Left ventricle myocardium inferior (tissue), 1 donor: ENCODE results near the gene CNOT8. TPM values are rescaled to one million over a fixed set of nuclear protein-coding genes. Genes with fewer than 3 reads are reported as not detected.

Source experiments
- DNase-seq: peaks from one replicate; pipeline ENCODE4 v3.0.0-alpha.2; 2020
- H3K27ac ChIP-seq: fragments of 200-600 bp; replicated peaks from 2 replicates; pipeline ENCODE4 v1.8.0; 2021
- H3K27me3 ChIP-seq: fragments of 200-600 bp; 2 replicates; pipeline ENCODE4 v1.8.0; 2021; ENCODE audit warnings: low read depth
- H3K36me3 ChIP-seq: fragments of 200-600 bp; 2 replicates; pipeline ENCODE4 v1.8.0; 2021
- H3K4me1 ChIP-seq: fragments of 200-600 bp; 2 replicates; pipeline ENCODE4 v1.8.0; 2021
- H3K4me3 ChIP-seq: fragments of 200-600 bp; 2 replicates; pipeline ENCODE4 v1.8.0; 2021; ENCODE audit warnings: mild to moderate bottlenecking, moderate library complexity
- H3K9me3 ChIP-seq: fragments of 200-600 bp; replicated peaks from 2 replicates; pipeline ENCODE4 v1.8.0; 2021
- CTCF ChIP-seq: fragments of 200-600 bp; IDR thresholded peaks from 2 replicates; pipeline ENCODE4 v1.8.0; 2021; ENCODE audit warnings: antibody characterized with exemption, mild to moderate bottlenecking, borderline replicate concordance
- intact Hi-C: fragments of 100-400 bp; cut with micrococcal nuclease; formaldehyde crosslinking; loops from one replicate; pipeline ENCODE4 v1.11.0; 2022
- total RNA-seq: library from RNA; stranded (reverse); fragmentation: NEBNext Ultra II Directional; extraction: Animal tissue kit (Norgen Biotek cat#: 25700); gene quantifications from one replicate; pipeline ENCODE4 v1.2.1, GENCODE V29; 2021
- donor health status: DM: no; HTN: yes; CAD: no; lungs with severe emphysema.

Gene CNOT8
- total RNA-seq, 1 donor from 2014 or later, result 23.3 TPM

- Histone ChIP-seq H3K4me3 (no peak overlapping the region), H3K27ac (peak overlapping the region; percentile 73), H3K4me1 (peaks cover 31% of the 10 kb centered on the region), H3K9me3 (no peaks in the 10 kb centered on the region), H3K36me3 (peaks cover 37% of the 10 kb centered on the region), H3K27me3 (no peaks in the 10 kb centered on the region)
- no peak for DNase-seq
- intact Hi-C loops, result no loop called here
- TF ChIP-seq CTCF, result no peak
Observed at GRCh38 chr5:154836225-154836624, 22.2 kb upstream of the CNOT8 start.

GRCh38 chr5:154837009-154837901, 21.2 kb upstream of the CNOT8 start:
- Histone ChIP-seq H3K27me3 (no peaks in the 10 kb centered on the region), H3K4me3 (no peak overlapping the region), H3K4me1 (peaks cover 40% of the 10 kb centered on the region), H3K27ac (no peak overlapping the region), H3K9me3 (no peaks in the 10 kb centered on the region), H3K36me3 (peaks cover 30% of the 10 kb centered on the region)
- no peak for TF ChIP-seq CTCF
- no peak for DNase-seq
- intact Hi-C loops, result no loop called here

- no peaks in the 10 kb centered on the region for H3K27me3 ChIP-seq
- H3K36me3 ChIP-seq, result peaks cover 30% of the 10 kb centered on the region
- DNase-seq, result no peak
- intact Hi-C loops, result no loop called here
- H3K4me1 ChIP-seq, result peaks cover 51% of the 10 kb centered on the region
- no peak overlapping the region for H3K4me3 ChIP-seq
- no peak for TF ChIP-seq CTCF
- no peak overlapping the region for H3K27ac ChIP-seq
- H3K9me3 ChIP-seq, result no peaks in the 10 kb centered on the region
Observed at GRCh38 chr5:154840435-154841272, 17.8 kb upstream of the CNOT8 start.

GRCh38 chr5:154841273-154841661, 17.2 kb upstream of the CNOT8 start:
- no peak for TF ChIP-seq CTCF
- no peak overlapping the region for H3K4me3 ChIP-seq
- H3K9me3 ChIP-seq, result no peaks in the 10 kb centered on the region
- intact Hi-C loops, result no loop called here
- no peak for DNase-seq
- H3K4me1 ChIP-seq, result peaks cover 51% of the 10 kb centered on the region
- H3K27ac ChIP-seq, result no peak overlapping the region
- no peaks in the 10 kb centered on the region for H3K27me3 ChIP-seq
- peaks cover 26% of the 10 kb centered on the region for H3K36me3 ChIP-seq

- no peak for DNase-seq
- H3K4me3 ChIP-seq, result no peak overlapping the region
- intact Hi-C loops, result no loop called here
- no peak overlapping the region for H3K27ac ChIP-seq
- no peaks in the 10 kb centered on the region for H3K9me3 ChIP-seq
- no peak for TF ChIP-seq CTCF
- H3K27me3 ChIP-seq, result no peaks in the 10 kb centered on the region
- H3K36me3 ChIP-seq, result peaks cover 11% of the 10 kb centered on the region
- H3K4me1 ChIP-seq, result peaks cover 67% of the 10 kb centered on the region
Observed at GRCh38 chr5:154842689-154843530, 15.5 kb upstream of the CNOT8 start.
